Measurements from ENCODE around the gene AMACR. TPM values are rescaled to one million over a fixed set of nuclear protein-coding genes. Genes with fewer than 3 reads are reported as not detected.

The AMACR gene
- total and polyA plus RNA-seq, 2 donors (not counting 3 experiments of a cell fraction or from before 2014, with no cell fraction given) = 6.7 to 8.7 TPM

- H3K9me3 ChIP-seq (replicated peaks; ENCODE audit: control insufficient read depth, insufficient read depth, low read length) = no peaks in the 10 kb centered on the region
- H4K20me1 ChIP-seq (replicated peaks; ENCODE audit: control insufficient read depth, extremely low read depth, insufficient read depth, low read length) = no peaks in the 10 kb centered on the region
- intact Hi-C loops (cut with micrococcal nuclease) (no loop called here), dilution Hi-C loops (cut with MboI; ENCODE audit: extremely low pct_ligation_motif_present, low sequenced_read_pairs) (no loop called here)
- BruUV-seq (replicated peaks) = no TSS peak
- no peak overlapping the region for H3K9ac ChIP-seq (replicated peaks; ENCODE audit: extremely low read depth, insufficient read depth, low read length)
- no peak overlapping the region for H3K4me3 ChIP-seq (replicated peaks in 1 of 3; ENCODE audit: insufficient read depth in 1 of 3, low read depth in 1 of 3, low read length in 3 of 3)
- no peak for TF ChIP-seq JUN (IDR thresholded peaks at IDR 0.05; ENCODE audit: borderline replicate concordance, insufficient read depth, insufficient read length, low read depth)
- no peak for TF ChIP-seq CTCF (IDR thresholded peaks at IDR 0.05; ENCODE audit: extremely low read depth in 1 of 2, insufficient read depth in 1 of 2, low read depth in 1 of 2, low read length in 2 of 2)
- no peak for TF ChIP-seq POLR2A (IDR thresholded peaks at IDR 0.05; ENCODE audit: low read depth, low read length)
- no peak for TF ChIP-seq EZH2 (IDR thresholded peaks at IDR 0.05; ENCODE audit: borderline replicate concordance, low read depth, low read length, severe bottlenecking)
- no peak for TF ChIP-seq MYC (IDR thresholded peaks at IDR 0.05; ENCODE audit: low read depth, low read length)
- no peak for TF ChIP-seq GATA2 (IDR thresholded peaks at IDR 0.05; ENCODE audit: insufficient read depth, insufficient read length, low read depth, low read length)
- no peak for TF ChIP-seq FOS (IDR thresholded peaks at IDR 0.05; ENCODE audit: borderline replicate concordance, insufficient read depth, low read length)
- TF ChIP-seq MAX (IDR thresholded peaks at IDR 0.05; ENCODE audit: insufficient read depth, insufficient read length) = no peak
- no peak for TF ChIP-seq POLR2AphosphoS5 (IDR thresholded peaks at IDR 0.05; ENCODE audit: insufficient read depth, low read depth, low read length)
- H3K79me2 ChIP-seq (ENCODE audit: control insufficient read depth, insufficient read depth, low read length) = no peaks in the 10 kb centered on the region
- no peaks in the 10 kb centered on the region for H3K9me1 ChIP-seq (replicated peaks; ENCODE audit: control insufficient read depth, extremely low read depth, insufficient read depth, low read length)
- DNase-seq (ENCODE audit: low read depth, low spot score) (no peak), FAIRE-seq (peak; percentile 59)
- H3K36me3 ChIP-seq (ENCODE audit: control insufficient read depth in 2 of 2, extremely low read depth in 1 of 2, insufficient read depth in 2 of 2, low read length in 2 of 2) = no peaks in the 10 kb centered on the region
- ChIA-PET POLR2A (no interaction called here), CTCF (no interaction called here)
- peaks cover 25% of the 10 kb centered on the region for H3K4me1 ChIP-seq (ENCODE audit: control insufficient read depth, extremely low read depth, insufficient read depth, low read length)
- H3K27ac ChIP-seq (ENCODE audit: insufficient read depth, low read depth, low read length) = no peak overlapping the region
- peak overlapping the region; percentile 72 for H3K4me2 ChIP-seq (ENCODE audit: insufficient read depth, low read length)
- no peaks in the 10 kb centered on the region for H3K27me3 ChIP-seq (ENCODE audit: control insufficient read depth in 2 of 2, insufficient read depth in 2 of 2, low read length in 2 of 2)
- no peak overlapping the region for H2AFZ ChIP-seq (ENCODE audit: low read depth, low read length)
Measured at GRCh38 chr5:34041247-34041972, 33.6 kb upstream of the AMACR start.
